K562 (cell line): ENCODE measurements around the gene CACNA2D2. TPM values are rescaled to one million over a fixed set of nuclear protein-coding genes. Genes with fewer than 3 reads are reported as not detected.

Experiments
- ARID2 ChIP-seq: fragments of 450-650 bp; IDR thresholded peaks from 2 replicates; pipeline ENCODE4 v1.6.1; 2017; ENCODE audit warnings: antibody characterized with exemption, mild to moderate bottlenecking
- BACH1 ChIP-seq: fragments of 200-800 bp; sonication (Bioruptor generic); IDR thresholded peaks from 2 replicates; pipeline ENCODE4 v1.6.1; 2016; ENCODE audit warnings: missing genetic modification characterization, missing compliant biosample characterization
- MEF2D ChIP-seq: conservative IDR thresholded peaks from 2 replicates; pipeline ENCODE4 v1.6.1; 2016; ENCODE audit warnings: low read depth, missing genetic modification characterization, missing compliant biosample characterization
- NFXL1 ChIP-seq: fragments of 450-650 bp; formaldehyde crosslinking; IDR thresholded peaks from 2 replicates; pipeline ENCODE4 v1.4.0; 2021; ENCODE audit warnings: mild to moderate bottlenecking
- POLR2H ChIP-seq: IDR thresholded peaks from 2 replicates; pipeline ENCODE4 v1.6.1; 2016; ENCODE audit warnings: missing genetic modification characterization, low read depth, mild to moderate bottlenecking, control low read depth, missing compliant biosample characterization, moderate library complexity
- polyA plus RNA-seq, 8 experiments: library from polyadenylated mRNA; depleted of rRNA in 4 of 8; stranded (reverse) in 5 of 8; unstranded in 3 of 8; fragments of >200 nt; fragmentation: Nextera tagmentation in 2 of 8; fragmentation: Illumina TruSeq in 1 of 8; extraction: Ambion mirVana in 2 of 8; extraction: Trizol in 1 of 8; gene quantifications; 2 replicates each; pipeline versions ENCODE4 v1.2.1 to v1.2.3, GENCODE V29; 2011 to 2014; ENCODE audit warnings: inconsistent platforms in 1 of 8, missing spikeins in 1 of 8
- total RNA-seq, 7 experiments: library from RNA; depleted of rRNA in 6 of 7; stranded (reverse); fragments of >200 nt in 6 of 7; fragmentation: Illumina TruSeq in 2 of 7; extraction: Trizol in 2 of 7; gene quantifications; 2 replicates each; pipeline versions ENCODE4 v1.2.1 to v1.2.3, GENCODE V29; 2011 to 2021; ENCODE audit warnings: low replicate concordance in 1 of 7
- TF ChIP-seq, protein P1 (sequence below), 2 experiments: fragments of 450-650 bp in 1 of 2; sonication (generic) in 1 of 2; formaldehyde crosslinking in 1 of 2; IDR thresholded peaks; 2 replicates each; pipeline versions ENCODE4 v1.7.1 to v1.9.0; 2016 to 2022; ENCODE audit warnings: inconsistent platforms in 1 of 2, mild to moderate bottlenecking in 1 of 2, missing genetic modification reagents in 1 of 2
- TF ChIP-seq, protein P2 (sequence below): fragments of 450-650 bp; IDR thresholded peaks from 2 replicates; pipeline ENCODE4 v1.6.1; 2018; ENCODE audit not compliant: partially characterized antibody
- TF ChIP-seq, protein P3 (sequence below): fragments of 450-650 bp; IDR thresholded peaks from 2 replicates; pipeline ENCODE4 v1.6.1; 2017; ENCODE audit warnings: antibody characterized with exemption
- TF ChIP-seq, protein P4 (sequence below), 3 experiments: IDR thresholded peaks in 2 of 3; conservative IDR thresholded peaks in 1 of 3; 2 replicates each; pipeline ENCODE4 v1.5.1; 2011 to 2012; ENCODE audit warnings: low read length in 3 of 3, mild to moderate bottlenecking in 3 of 3, control low read depth in 2 of 3, improper control_type of control experiment in 1 of 3, inconsistent platforms in 1 of 3, low read depth in 1 of 3, mixed read lengths in 1 of 3, moderate library complexity in 1 of 3; ENCODE audit not compliant: insufficient read depth in 2 of 3

CACNA2D2 gene
- total and polyA plus RNA-seq, 9 of the 15 experiments (the other 6 are each of a cell fraction or from before 2014, with no cell fraction given), result 0.11 to 0.58 (median 0.36) TPM; not detected in 2

DNA sequence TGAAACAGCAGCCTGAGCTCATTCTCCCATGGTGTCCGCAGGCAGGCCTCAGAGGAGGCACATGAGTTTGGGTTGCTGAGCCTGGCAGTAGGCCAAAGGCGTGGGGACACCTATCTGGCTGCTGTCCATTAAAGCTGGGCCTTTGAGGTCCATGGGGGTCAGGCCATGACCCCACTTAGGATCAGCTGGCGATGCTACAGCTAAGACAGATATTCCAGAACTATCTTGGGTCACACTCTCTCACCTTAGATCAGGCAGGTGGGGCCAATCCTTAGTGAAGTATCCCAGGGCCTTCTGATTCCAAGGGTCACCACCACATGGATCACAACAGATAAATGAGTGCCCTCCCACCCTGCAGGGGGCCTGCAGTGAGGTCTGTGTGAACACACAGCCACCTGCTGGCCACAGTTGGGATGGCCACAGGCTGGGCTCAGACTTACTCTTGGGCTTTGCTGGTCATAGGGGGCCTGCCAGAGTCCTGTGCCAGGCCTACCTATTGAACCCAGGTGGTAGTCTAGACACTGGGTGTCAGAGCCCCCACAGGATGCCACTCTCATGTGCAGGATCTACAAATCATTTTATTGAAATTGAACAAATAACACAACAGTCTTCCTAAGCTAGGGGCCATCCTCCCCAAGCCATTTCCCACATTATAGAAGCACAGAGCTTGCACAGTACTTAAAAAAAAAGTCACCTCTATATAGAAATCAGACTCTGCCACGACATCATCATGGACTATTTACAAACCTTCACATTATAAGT, 178.9 kb downstream of the CACNA2D2 start (continued):
- TF ChIP-seq, protein P1, sequence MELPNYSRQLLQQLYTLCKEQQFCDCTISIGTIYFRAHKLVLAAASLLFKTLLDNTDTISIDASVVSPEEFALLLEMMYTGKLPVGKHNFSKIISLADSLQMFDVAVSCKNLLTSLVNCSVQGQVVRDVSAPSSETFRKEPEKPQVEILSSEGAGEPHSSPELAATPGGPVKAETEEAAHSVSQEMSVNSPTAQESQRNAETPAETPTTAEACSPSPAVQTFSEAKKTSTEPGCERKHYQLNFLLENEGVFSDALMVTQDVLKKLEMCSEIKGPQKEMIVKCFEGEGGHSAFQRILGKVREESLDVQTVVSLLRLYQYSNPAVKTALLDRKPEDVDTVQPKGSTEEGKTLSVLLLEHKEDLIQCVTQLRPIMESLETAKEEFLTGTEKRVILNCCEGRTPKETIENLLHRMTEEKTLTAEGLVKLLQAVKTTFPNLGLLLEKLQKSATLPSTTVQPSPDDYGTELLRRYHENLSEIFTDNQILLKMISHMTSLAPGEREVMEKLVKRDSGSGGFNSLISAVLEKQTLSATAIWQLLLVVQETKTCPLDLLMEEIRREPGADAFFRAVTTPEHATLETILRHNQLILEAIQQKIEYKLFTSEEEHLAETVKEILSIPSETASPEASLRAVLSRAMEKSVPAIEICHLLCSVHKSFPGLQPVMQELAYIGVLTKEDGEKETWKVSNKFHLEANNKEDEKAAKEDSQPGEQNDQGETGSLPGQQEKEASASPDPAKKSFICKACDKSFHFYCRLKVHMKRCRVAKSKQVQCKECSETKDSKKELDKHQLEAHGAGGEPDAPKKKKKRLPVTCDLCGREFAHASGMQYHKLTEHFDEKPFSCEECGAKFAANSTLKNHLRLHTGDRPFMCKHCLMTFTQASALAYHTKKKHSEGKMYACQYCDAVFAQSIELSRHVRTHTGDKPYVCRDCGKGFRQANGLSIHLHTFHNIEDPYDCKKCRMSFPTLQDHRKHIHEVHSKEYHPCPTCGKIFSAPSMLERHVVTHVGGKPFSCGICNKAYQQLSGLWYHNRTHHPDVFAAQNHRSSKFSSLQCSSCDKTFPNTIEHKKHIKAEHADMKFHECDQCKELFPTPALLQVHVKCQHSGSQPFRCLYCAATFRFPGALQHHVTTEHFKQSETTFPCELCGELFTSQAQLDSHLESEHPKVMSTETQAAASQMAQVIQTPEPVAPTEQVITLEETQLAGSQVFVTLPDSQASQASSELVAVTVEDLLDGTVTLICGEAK (IDR thresholded peaks at IDR 0.05), result no peak
- TF ChIP-seq, protein P1 (CRISPR knock-in tag; IDR thresholded peaks at IDR 0.05), result no peak
- TF ChIP-seq, protein P2, sequence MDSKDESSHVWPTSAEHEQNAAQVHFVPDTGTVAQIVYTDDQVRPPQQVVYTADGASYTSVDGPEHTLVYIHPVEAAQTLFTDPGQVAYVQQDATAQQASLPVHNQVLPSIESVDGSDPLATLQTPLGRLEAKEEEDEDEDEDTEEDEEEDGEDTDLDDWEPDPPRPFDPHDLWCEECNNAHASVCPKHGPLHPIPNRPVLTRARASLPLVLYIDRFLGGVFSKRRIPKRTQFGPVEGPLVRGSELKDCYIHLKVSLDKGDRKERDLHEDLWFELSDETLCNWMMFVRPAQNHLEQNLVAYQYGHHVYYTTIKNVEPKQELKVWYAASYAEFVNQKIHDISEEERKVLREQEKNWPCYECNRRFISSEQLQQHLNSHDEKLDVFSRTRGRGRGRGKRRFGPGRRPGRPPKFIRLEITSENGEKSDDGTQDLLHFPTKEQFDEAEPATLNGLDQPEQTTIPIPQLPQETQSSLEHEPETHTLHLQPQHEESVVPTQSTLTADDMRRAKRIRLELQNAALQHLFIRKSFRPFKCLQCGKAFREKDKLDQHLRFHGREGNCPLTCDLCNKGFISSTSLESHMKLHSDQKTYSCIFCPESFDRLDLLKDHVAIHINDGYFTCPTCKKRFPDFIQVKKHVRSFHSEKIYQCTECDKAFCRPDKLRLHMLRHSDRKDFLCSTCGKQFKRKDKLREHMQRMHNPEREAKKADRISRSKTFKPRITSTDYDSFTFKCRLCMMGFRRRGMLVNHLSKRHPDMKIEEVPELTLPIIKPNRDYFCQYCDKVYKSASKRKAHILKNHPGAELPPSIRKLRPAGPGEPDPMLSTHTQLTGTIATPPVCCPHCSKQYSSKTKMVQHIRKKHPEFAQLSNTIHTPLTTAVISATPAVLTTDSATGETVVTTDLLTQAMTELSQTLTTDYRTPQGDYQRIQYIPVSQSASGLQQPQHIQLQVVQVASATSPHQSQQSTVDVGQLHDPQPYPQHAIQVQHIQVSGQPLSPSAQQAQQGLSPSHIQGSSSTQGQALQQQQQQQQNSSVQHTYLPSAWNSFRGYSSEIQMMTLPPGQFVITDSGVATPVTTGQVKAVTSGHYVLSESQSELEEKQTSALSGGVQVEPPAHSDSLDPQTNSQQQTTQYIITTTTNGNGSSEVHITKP, result no peak
- TF ChIP-seq BACH1 (no peak), MEF2D (tag) (no peak), ARID2 (no peak), POLR2H (tag) (no peak), NFXL1 (no peak)
- TF ChIP-seq, protein P3, sequence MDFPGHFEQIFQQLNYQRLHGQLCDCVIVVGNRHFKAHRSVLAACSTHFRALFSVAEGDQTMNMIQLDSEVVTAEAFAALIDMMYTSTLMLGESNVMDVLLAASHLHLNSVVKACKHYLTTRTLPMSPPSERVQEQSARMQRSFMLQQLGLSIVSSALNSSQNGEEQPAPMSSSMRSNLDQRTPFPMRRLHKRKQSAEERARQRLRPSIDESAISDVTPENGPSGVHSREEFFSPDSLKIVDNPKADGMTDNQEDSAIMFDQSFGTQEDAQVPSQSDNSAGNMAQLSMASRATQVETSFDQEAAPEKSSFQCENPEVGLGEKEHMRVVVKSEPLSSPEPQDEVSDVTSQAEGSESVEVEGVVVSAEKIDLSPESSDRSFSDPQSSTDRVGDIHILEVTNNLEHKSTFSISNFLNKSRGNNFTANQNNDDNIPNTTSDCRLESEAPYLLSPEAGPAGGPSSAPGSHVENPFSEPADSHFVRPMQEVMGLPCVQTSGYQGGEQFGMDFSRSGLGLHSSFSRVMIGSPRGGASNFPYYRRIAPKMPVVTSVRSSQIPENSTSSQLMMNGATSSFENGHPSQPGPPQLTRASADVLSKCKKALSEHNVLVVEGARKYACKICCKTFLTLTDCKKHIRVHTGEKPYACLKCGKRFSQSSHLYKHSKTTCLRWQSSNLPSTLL, result no peak
- TF ChIP-seq, protein P4, sequence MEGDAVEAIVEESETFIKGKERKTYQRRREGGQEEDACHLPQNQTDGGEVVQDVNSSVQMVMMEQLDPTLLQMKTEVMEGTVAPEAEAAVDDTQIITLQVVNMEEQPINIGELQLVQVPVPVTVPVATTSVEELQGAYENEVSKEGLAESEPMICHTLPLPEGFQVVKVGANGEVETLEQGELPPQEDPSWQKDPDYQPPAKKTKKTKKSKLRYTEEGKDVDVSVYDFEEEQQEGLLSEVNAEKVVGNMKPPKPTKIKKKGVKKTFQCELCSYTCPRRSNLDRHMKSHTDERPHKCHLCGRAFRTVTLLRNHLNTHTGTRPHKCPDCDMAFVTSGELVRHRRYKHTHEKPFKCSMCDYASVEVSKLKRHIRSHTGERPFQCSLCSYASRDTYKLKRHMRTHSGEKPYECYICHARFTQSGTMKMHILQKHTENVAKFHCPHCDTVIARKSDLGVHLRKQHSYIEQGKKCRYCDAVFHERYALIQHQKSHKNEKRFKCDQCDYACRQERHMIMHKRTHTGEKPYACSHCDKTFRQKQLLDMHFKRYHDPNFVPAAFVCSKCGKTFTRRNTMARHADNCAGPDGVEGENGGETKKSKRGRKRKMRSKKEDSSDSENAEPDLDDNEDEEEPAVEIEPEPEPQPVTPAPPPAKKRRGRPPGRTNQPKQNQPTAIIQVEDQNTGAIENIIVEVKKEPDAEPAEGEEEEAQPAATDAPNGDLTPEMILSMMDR (IDR thresholded peaks at IDR 0.05 in 2 of 3, conservative IDR thresholded peaks at IDR 0.05 in 1 of 3; ENCODE audit: insufficient read depth in 2 of 3, low read depth in 1 of 3, low read length in 3 of 3), result peak; percentile 90 to 97 (median 91)
